Measurements from ENCODE around the gene PAWR.
"Not testable (repeated sequence)": the region's sequence is repeated elsewhere in the genome, so short reads cannot be mapped to it uniquely, and the experiment has no call there.

The PAWR gene

GRCh38 chr12:79549531-79550271 lies 141.1 kb downstream of the PAWR start:
- DNase-seq (ENCODE audit: low read depth in 2 of 2), result no peak

- DNase-seq (ENCODE audit: low read depth in 2 of 2), result no peak
Observed at GRCh38 chr12:79548610-79548924, 142.2 kb downstream of the PAWR start.

- no peak for DNase-seq (ENCODE audit: low read depth in 2 of 2)
Observed at GRCh38 chr12:79547735-79548609, 142.8 kb downstream of the PAWR start.

- DNase-seq (ENCODE audit: low read depth in 2 of 2), result no peak
Observed at GRCh38 chr12:79547044-79547734, 143.6 kb downstream of the PAWR start.

- DNase-seq (ENCODE audit: low read depth in 2 of 2), result no peak
Observed at GRCh38 chr12:79546466-79547043, 144.2 kb downstream of the PAWR start.

- not testable (repeated sequence) for DNase-seq (ENCODE audit: low read depth in 2 of 2)
Observed at GRCh38 chr12:79544439-79544838, 146.3 kb downstream of the PAWR start.

GRCh38 chr12:79537675-79538074 lies 153.1 kb downstream of the PAWR start:
- no peak for DNase-seq (ENCODE audit: low read depth in 2 of 2)

GRCh38 chr12:79535751-79536150 lies 155.0 kb downstream of the PAWR start:
- no peak for DNase-seq (ENCODE audit: low read depth in 2 of 2)
